Left ventricle myocardium inferior (tissue), 1 donor: ENCODE measurements around the gene TBX15. TPM values are rescaled to one million over a fixed set of nuclear protein-coding genes. Genes with fewer than 3 reads are reported as not detected.

Experiments
- DNase-seq: peaks from one replicate; pipeline ENCODE4 v3.0.0-alpha.2; 2020
- H3K27ac ChIP-seq: fragments of 200-600 bp; replicated peaks from 2 replicates; pipeline ENCODE4 v1.8.0; 2021
- H3K27me3 ChIP-seq: fragments of 200-600 bp; 2 replicates; pipeline ENCODE4 v1.8.0; 2021; ENCODE audit warnings: low read depth
- H3K36me3 ChIP-seq: fragments of 200-600 bp; 2 replicates; pipeline ENCODE4 v1.8.0; 2021
- H3K4me1 ChIP-seq: fragments of 200-600 bp; 2 replicates; pipeline ENCODE4 v1.8.0; 2021
- H3K4me3 ChIP-seq: fragments of 200-600 bp; 2 replicates; pipeline ENCODE4 v1.8.0; 2021; ENCODE audit warnings: mild to moderate bottlenecking, moderate library complexity
- H3K9me3 ChIP-seq: fragments of 200-600 bp; replicated peaks from 2 replicates; pipeline ENCODE4 v1.8.0; 2021
- intact Hi-C: fragments of 100-400 bp; cut with micrococcal nuclease; formaldehyde crosslinking; loops from one replicate; pipeline ENCODE4 v1.11.0; 2022
- total RNA-seq: library from RNA; stranded (reverse); fragmentation: NEBNext Ultra II Directional; extraction: Animal tissue kit (Norgen Biotek cat#: 25700); gene quantifications from one replicate; pipeline ENCODE4 v1.2.1, GENCODE V29; 2021
- TF ChIP-seq, protein P1 (sequence below): fragments of 200-600 bp; IDR thresholded peaks from 2 replicates; pipeline ENCODE4 v1.8.0; 2021; ENCODE audit warnings: antibody characterized with exemption, mild to moderate bottlenecking, borderline replicate concordance
- donor health status: DM: no; HTN: yes; CAD: no; lungs with severe emphysema.

The TBX15 gene
- total RNA-seq, 1 donor from 2014 or later, result 0.63 TPM

DNA sequence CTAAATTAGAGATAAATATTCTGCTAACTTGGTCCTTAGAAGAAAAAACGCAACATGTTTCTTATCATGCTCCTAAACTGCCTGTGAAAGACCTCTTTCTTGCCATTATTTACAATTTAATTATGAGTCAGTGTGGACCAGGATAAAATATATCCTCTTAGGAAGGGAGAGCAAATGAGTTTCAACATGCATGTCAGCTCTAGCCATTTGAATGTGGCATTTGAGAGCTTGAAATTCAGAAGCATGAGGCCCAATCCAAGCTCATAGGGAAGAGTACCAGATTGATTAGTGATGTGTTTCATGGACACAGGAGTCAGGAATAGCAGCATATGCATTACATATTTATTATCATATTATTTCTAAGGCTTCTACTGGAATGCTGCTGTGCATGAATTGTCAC, 39.3 kb downstream of the TBX15 start:
- no peaks in the 10 kb centered on the region for H3K27me3 ChIP-seq
- H3K4me3 ChIP-seq, result no peak overlapping the region
- no peaks in the 10 kb centered on the region for H3K9me3 ChIP-seq
- intact Hi-C loops, result no loop called here
- H3K36me3 ChIP-seq, result no peaks in the 10 kb centered on the region
- no peak overlapping the region for H3K27ac ChIP-seq
- no peak for DNase-seq
- TF ChIP-seq, protein P1, sequence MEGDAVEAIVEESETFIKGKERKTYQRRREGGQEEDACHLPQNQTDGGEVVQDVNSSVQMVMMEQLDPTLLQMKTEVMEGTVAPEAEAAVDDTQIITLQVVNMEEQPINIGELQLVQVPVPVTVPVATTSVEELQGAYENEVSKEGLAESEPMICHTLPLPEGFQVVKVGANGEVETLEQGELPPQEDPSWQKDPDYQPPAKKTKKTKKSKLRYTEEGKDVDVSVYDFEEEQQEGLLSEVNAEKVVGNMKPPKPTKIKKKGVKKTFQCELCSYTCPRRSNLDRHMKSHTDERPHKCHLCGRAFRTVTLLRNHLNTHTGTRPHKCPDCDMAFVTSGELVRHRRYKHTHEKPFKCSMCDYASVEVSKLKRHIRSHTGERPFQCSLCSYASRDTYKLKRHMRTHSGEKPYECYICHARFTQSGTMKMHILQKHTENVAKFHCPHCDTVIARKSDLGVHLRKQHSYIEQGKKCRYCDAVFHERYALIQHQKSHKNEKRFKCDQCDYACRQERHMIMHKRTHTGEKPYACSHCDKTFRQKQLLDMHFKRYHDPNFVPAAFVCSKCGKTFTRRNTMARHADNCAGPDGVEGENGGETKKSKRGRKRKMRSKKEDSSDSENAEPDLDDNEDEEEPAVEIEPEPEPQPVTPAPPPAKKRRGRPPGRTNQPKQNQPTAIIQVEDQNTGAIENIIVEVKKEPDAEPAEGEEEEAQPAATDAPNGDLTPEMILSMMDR, result no peak
- no peaks in the 10 kb centered on the region for H3K4me1 ChIP-seq

DNA sequence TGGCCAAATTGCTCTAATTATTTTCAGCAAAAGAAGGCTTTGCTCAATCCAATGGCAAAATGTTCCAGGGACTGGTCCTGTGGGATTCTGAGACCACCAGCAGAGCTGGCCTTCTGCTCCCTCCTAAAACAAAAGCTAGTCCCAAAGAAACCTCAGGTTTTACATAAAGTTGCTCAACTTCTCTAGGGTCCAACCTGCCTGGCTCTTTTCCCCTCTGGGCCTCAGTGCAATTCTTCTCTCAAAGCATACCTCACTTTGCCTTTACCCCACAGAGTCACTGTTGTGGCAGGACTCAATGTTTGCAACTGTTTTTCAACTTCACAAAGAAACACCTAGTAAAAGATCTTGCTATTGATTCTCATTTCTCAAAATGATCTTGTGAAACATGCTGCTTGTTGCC, 39.8 kb downstream of the TBX15 start:
- Histone ChIP-seq H3K9me3 (no peaks in the 10 kb centered on the region), H3K4me1 (no peaks in the 10 kb centered on the region), H3K27me3 (no peaks in the 10 kb centered on the region), H3K27ac (no peak overlapping the region), H3K36me3 (no peaks in the 10 kb centered on the region), H3K4me3 (no peak overlapping the region)
- TF ChIP-seq, protein P1, result no peak
- intact Hi-C loops, result no loop called here
- no peak for DNase-seq

DNA sequence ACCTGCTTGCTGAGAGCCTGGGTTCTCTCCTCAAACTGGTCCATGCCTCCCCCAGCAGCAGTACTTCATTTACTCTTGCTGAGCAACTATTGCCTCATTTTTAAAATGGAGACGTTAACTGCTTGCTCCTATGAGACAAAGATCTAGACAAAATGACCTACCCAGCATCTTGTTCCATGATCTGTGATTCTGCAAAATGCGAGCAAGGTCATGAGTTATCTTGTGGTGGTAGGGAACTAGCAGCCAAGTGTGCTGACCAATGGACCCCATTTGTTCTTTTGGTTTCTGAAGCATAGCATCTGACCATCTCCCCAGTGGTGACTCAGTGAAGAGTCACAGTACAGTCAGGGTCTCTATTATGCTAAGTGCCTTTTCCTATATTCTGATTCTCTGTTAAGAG, 40.4 kb downstream of the TBX15 start:
- Histone ChIP-seq H3K4me1 (no peaks in the 10 kb centered on the region), H3K27me3 (no peaks in the 10 kb centered on the region), H3K27ac (no peak overlapping the region), H3K9me3 (no peaks in the 10 kb centered on the region), H3K4me3 (no peak overlapping the region), H3K36me3 (no peaks in the 10 kb centered on the region)
- no peak for DNase-seq
- intact Hi-C loops, result no loop called here
- TF ChIP-seq, protein P1, result no peak

DNA sequence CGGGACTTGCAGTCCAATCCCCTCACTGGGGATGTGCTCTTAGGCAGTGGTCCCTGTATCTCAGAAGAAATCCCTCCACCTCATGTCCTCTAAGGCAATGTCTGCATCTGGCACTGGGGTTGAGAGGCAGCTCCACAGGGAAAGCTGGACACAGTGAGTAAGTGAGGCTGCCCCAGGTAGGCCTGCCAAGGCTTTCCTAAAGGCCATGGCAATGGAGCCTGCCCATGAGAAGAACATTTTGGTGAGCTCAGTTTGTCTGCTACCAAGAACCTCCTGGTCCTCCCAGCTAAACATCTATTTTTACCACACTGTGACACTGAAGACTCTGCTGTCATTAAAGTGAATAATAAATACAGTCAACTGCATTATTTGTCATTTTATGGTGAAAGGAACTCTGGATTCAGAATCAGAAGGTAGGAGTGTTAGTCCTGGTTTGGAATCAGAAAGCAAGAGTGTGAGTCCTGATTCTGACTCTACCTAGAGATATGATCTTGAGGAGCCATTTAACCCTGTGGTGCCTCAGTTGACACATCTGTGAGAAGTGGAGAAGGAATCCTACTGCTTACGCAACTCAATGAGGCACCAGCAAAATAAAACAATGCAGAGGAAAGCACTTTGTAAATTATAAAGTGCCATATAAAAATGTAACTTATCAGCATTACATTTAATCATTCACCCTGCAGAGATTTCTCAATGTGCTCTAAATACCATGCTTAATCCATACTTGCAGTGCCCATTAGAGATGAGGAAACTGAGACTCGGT, 41.0 kb downstream of the TBX15 start:
- no peaks in the 10 kb centered on the region for H3K4me1 ChIP-seq

DNA sequence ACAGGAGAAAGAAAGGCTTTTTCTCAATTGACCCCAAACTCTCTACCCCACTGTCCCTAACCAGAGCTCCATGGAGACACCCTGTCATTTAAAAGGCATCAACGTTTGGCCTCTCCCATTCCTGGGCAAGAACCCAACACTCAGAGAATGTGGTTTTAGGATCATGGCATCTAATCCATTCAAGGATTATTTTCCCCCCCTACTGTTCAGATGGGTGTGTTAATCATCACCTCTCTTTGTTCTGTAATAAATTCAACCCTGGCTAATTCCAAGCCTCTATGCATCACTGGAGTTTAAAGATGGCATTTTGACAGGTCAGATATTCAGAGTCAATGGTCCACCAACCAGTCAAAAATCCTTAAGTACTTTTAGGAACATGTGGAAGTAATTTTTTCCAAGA, 42.7 kb downstream of the TBX15 start:
- intact Hi-C loops, result no loop called here
- no peaks in the 10 kb centered on the region for H3K9me3 ChIP-seq
- H3K27ac ChIP-seq, result no peak overlapping the region

More for the DNA sequence above, 41.0 kb downstream of the TBX15 start:
- Histone ChIP-seq H3K36me3 (no peaks in the 10 kb centered on the region), H3K9me3 (no peaks in the 10 kb centered on the region), H3K27ac (no peak overlapping the region), H3K4me3 (no peak overlapping the region), H3K27me3 (no peaks in the 10 kb centered on the region)
- intact Hi-C loops, result no loop called here
- TF ChIP-seq, protein P1, result no peak
- DNase-seq, result no peak

More for the DNA sequence above, 42.7 kb downstream of the TBX15 start:
- Histone ChIP-seq H3K4me3 (no peak overlapping the region), H3K4me1 (no peaks in the 10 kb centered on the region), H3K36me3 (no peaks in the 10 kb centered on the region), H3K27me3 (no peaks in the 10 kb centered on the region)
- TF ChIP-seq, protein P1, result no peak
- DNase-seq, result no peak
